Osteoblast (primary cell): ENCODE results near the gene NFIL3. TPM values are rescaled to one million over a fixed set of nuclear protein-coding genes. Genes with fewer than 3 reads are reported as not detected.

Source experiments
- DNase-seq: peaks from one replicate; pipeline ENCODE4 v3.0.0; 2011; ENCODE audit warnings: low spot score, mixed read lengths; ENCODE audit not compliant: insufficient read length; ENCODE audit errors: missing footprints
- H2AFZ ChIP-seq: 2 replicates; pipeline ENCODE4 v1.6.0; 2011; ENCODE audit warnings: mild to moderate bottlenecking, low read length
- H3K27ac ChIP-seq: 2 replicates; pipeline ENCODE4 v1.5.1; 2011; ENCODE audit warnings: mild to moderate bottlenecking, low read depth, low read length, moderate library complexity
- H3K27me3 ChIP-seq: 2 replicates; pipeline ENCODE4 v1.6.0; 2012; ENCODE audit warnings: mild to moderate bottlenecking, control low read depth, inconsistent platforms, low read length, moderate library complexity; ENCODE audit not compliant: insufficient read depth
- H3K36me3 ChIP-seq: 2 replicates; pipeline ENCODE4 v1.5.1; 2011; ENCODE audit warnings: mild to moderate bottlenecking, low read length, control low read depth, moderate library complexity; ENCODE audit not compliant: insufficient read depth
- H3K4me1 ChIP-seq: 2 replicates; pipeline ENCODE4 v1.5.1; 2011; ENCODE audit warnings: mild to moderate bottlenecking, low read length, control low read depth, moderate library complexity; ENCODE audit not compliant: insufficient read depth
- H3K4me2 ChIP-seq: 2 replicates; pipeline ENCODE4 v1.6.0; 2011; ENCODE audit warnings: mild to moderate bottlenecking, low read length; ENCODE audit not compliant: insufficient read depth
- H3K4me3 ChIP-seq: fragments of 200-600 bp; sonication (generic); 3 replicates; pipeline ENCODE4 v1.5.1; 2012; ENCODE audit warnings: mild to moderate bottlenecking, low read length, inconsistent platforms; ENCODE audit not compliant: insufficient read depth
- H3K79me2 ChIP-seq: 2 replicates; pipeline ENCODE4 v1.6.0; 2012; ENCODE audit warnings: mild to moderate bottlenecking, low read length, control low read depth, inconsistent platforms; ENCODE audit not compliant: insufficient read depth
- H3K9me3 ChIP-seq: 2 replicates; pipeline ENCODE4 v1.5.1; 2011; ENCODE audit warnings: low read depth, low read length, control low read depth
- H4K20me1 ChIP-seq: 2 replicates; pipeline ENCODE4 v1.6.0; 2012; ENCODE audit warnings: mild to moderate bottlenecking, low read length, control low read depth; ENCODE audit not compliant: insufficient read depth
- total RNA-seq: library from RNA; depleted of rRNA; stranded (reverse); fragments of >200 nt; gene quantifications from 2 replicates; pipeline ENCODE4 v1.2.3, GENCODE V29; 2012
- TF ChIP-seq, protein P1 (sequence below): IDR thresholded peaks from 2 replicates; pipeline ENCODE4 v1.5.1; 2011; ENCODE audit warnings: mild to moderate bottlenecking, low read depth, low read length, moderate library complexity; ENCODE audit errors: extremely low read depth

Gene NFIL3
- total RNA-seq, 1 donor = 26.1 TPM

DNA sequence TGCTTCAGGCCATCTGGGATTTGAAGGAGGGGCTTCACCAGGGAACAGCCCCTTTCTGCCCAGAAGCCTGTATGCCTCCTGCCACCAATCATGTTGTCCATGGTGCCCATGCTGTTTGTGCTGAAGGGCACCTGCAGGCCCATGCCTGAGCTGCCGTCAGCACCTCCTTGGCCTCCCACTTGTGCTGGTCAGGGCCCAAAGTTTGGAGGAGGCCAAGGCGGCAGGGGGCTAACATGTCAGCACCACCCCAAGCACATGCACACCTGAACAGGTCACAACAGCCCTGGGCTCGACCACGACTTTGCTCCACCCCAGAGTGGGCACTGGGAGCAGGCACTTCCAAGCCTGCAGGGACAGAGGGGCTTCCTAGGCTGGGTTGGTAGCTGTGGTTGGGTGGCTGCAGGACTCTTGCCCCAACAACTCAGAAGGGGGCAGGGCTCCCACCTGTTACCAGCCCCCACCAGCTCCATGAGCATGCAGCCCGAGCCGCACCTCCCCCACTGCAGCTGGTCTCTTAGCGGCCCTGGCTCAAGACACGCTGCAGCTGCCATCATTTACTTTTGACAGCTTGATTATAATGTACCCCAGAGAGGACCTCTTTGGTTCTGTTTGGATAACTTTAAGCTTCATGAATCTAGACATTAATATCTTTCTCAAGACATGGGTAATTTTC is 19.8 kb upstream of the NFIL3 start:
- no peaks in the 10 kb centered on the region for H3K4me1 ChIP-seq
- no peaks in the 10 kb centered on the region for H4K20me1 ChIP-seq
- no peaks in the 10 kb centered on the region for H3K36me3 ChIP-seq
- H3K27ac ChIP-seq = no peak overlapping the region
- no peak overlapping the region for H3K4me3 ChIP-seq
- H2AFZ ChIP-seq = no peak overlapping the region
- no peak overlapping the region for H3K4me2 ChIP-seq
- H3K27me3 ChIP-seq = no peaks in the 10 kb centered on the region
- H3K9me3 ChIP-seq = peaks cover 4% of the 10 kb centered on the region
- H3K79me2 ChIP-seq = no peaks in the 10 kb centered on the region
- TF ChIP-seq, protein P1, sequence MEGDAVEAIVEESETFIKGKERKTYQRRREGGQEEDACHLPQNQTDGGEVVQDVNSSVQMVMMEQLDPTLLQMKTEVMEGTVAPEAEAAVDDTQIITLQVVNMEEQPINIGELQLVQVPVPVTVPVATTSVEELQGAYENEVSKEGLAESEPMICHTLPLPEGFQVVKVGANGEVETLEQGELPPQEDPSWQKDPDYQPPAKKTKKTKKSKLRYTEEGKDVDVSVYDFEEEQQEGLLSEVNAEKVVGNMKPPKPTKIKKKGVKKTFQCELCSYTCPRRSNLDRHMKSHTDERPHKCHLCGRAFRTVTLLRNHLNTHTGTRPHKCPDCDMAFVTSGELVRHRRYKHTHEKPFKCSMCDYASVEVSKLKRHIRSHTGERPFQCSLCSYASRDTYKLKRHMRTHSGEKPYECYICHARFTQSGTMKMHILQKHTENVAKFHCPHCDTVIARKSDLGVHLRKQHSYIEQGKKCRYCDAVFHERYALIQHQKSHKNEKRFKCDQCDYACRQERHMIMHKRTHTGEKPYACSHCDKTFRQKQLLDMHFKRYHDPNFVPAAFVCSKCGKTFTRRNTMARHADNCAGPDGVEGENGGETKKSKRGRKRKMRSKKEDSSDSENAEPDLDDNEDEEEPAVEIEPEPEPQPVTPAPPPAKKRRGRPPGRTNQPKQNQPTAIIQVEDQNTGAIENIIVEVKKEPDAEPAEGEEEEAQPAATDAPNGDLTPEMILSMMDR = no peak
- no peak for DNase-seq

DNA sequence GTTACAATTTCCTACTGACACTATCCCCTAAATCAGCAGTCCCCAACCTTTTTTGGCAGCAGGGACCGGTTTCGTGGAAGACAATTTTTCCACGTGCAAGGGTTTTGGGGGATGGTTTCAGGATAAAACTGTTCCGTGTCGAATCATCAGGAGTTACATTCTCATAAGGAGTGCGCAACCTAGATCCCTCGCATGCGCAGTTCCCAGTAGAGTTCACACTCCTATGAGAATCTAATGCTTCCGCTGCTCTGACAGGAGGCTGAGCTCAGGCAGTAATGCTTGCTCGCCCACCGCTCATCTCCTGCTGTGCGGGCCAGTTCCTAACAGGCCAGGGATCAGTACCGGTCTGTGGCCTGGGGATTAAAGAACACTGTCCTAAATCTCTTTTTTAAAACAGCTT is 13.2 kb upstream of the NFIL3 start:
- H3K9me3 ChIP-seq = no peaks in the 10 kb centered on the region
- no peaks in the 10 kb centered on the region for H4K20me1 ChIP-seq
- no peaks in the 10 kb centered on the region for H3K79me2 ChIP-seq
- peaks cover 7% of the 10 kb centered on the region for H3K4me1 ChIP-seq
- H3K4me3 ChIP-seq = no peak overlapping the region
- no peak for DNase-seq
- TF ChIP-seq, protein P1 = no peak
- H3K4me2 ChIP-seq = no peak overlapping the region
- no peaks in the 10 kb centered on the region for H3K27me3 ChIP-seq
- H3K36me3 ChIP-seq = no peaks in the 10 kb centered on the region
- H3K27ac ChIP-seq = no peak overlapping the region
- no peak overlapping the region for H2AFZ ChIP-seq

DNA sequence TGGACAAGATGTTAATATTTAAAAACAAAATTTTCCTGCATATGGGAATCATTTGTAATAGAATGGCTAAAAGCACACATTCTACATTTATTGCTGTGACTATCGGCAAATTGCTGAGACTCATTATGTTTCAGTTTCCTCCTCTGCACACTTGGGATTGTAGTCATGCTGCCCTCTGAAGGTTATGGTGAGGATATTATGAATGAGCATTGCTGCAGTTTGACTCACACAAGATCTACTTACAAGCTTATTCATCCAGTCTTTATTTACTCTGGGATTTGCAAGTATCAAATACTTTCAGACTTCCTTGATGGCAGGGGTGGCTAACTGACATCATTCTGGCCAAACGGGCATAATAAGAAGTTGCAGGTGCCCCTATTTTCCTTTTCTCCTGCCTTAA is 9.5 kb upstream of the NFIL3 start:
- H3K79me2 ChIP-seq = no peaks in the 10 kb centered on the region
- H3K4me3 ChIP-seq = peak overlapping the region; percentile 18
- H3K36me3 ChIP-seq = no peaks in the 10 kb centered on the region
- DNase-seq = peak; percentile 91
- no peaks in the 10 kb centered on the region for H3K9me3 ChIP-seq
- H3K4me2 ChIP-seq = peak overlapping the region; percentile 71
- H3K27me3 ChIP-seq = no peaks in the 10 kb centered on the region
- peak overlapping the region; percentile 54 for H3K27ac ChIP-seq
- H4K20me1 ChIP-seq = no peaks in the 10 kb centered on the region
- TF ChIP-seq, protein P1 = peak; percentile 52
- H2AFZ ChIP-seq = no peak overlapping the region
- peaks cover 20% of the 10 kb centered on the region for H3K4me1 ChIP-seq

DNA sequence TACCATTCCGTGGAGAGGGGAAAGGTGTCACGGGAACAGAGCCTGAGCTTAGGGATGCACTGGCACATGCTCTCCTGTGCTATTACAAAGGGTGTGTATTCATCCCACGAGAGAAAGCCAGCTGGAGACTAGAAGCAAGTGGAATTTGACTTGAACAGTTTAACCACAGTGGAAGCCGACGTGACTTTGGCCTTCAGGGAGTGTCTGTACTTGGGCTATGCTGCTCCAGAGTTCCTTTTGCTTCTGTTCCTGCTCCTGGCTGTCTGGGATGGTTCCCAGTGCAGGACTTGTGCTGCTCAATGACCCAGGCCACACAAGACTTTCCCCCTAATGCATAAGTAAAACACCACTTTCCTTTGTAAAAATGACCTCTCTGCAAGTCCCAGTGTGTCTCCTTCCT is 7.9 kb upstream of the NFIL3 start:
- Histone ChIP-seq H2AFZ (no peak overlapping the region), H3K79me2 (no peaks in the 10 kb centered on the region), H3K9me3 (no peaks in the 10 kb centered on the region), H4K20me1 (no peaks in the 10 kb centered on the region), H3K36me3 (no peaks in the 10 kb centered on the region), H3K4me1 (peaks cover 24% of the 10 kb centered on the region), H3K27me3 (no peaks in the 10 kb centered on the region), H3K27ac (no peak overlapping the region), H3K4me2 (no peak overlapping the region), H3K4me3 (no peak overlapping the region)
- TF ChIP-seq, protein P1 = no peak
- no peak for DNase-seq
